Endothelial cell of umbilical vein (primary cell): Measurements from ENCODE around the gene CYB5R2. TPM values are rescaled to one million over a fixed set of nuclear protein-coding genes. Genes with fewer than 3 reads are reported as not detected.

Experiments
- BruUV-seq: library from RNA; stranded (reverse); fragments of 400-500 nt; replicated peaks from 2 replicates; lab custom pipeline; 2021; lab: Mats Ljungman, UMichigan
- CTCF ChIA-PET: fragments of 300-600, 350-600 bp; sonication (Branson Sonifier 250); formaldehyde crosslinking; loops from one replicate; lab custom pipeline; 2021; ENCODE audit warnings: antibody characterized with exemption, inconsistent platforms; lab: Charles Lee
- POLR2A ChIA-PET: fragments of 300-600, 350-600 bp; sonication (Branson Sonifier 250); formaldehyde crosslinking; loops from one replicate; lab custom pipeline; 2021; ENCODE audit warnings: antibody characterized with exemption, inconsistent platforms; lab: Charles Lee
- DNase-seq: peaks from one replicate; pipeline ENCODE4 v3.0.0-alpha.2; 2011; ENCODE audit warnings: low read depth, low spot score
- FAIRE-seq: peaks from 2 replicates; lab custom pipeline; 2011; peaks lifted over from hg19 to GRCh38; lab: Jason Lieb, UNC
- H2AFZ ChIP-seq: 2 replicates; pipeline ENCODE4 v1.6.0; 2012; ENCODE audit warnings: low read depth, low read length, control low read depth, inconsistent platforms
- H3K27ac ChIP-seq: 2 replicates; pipeline ENCODE4 v1.5.1; 2011; ENCODE audit warnings: low read depth, mild to moderate bottlenecking, control low read depth, low read length, moderate library complexity; ENCODE audit not compliant: insufficient read depth
- H3K27me3 ChIP-seq, 2 experiments: 2 replicates each; pipeline versions ENCODE4 v1.6.0 to v1.6.1; 2011; ENCODE audit warnings: low read length in 2 of 2, mixed read lengths in 1 of 2; ENCODE audit not compliant: control insufficient read depth in 2 of 2, insufficient read depth in 2 of 2
- H3K36me3 ChIP-seq, 2 experiments: 2 replicates in 1 of 2; 3 replicates in 1 of 2; pipeline ENCODE4 v1.5.1; 2011; ENCODE audit warnings: low read length in 2 of 2, mild to moderate bottlenecking in 1 of 2, moderate library complexity in 1 of 2; ENCODE audit not compliant: control insufficient read depth in 2 of 2, insufficient read depth in 2 of 2; ENCODE audit errors: extremely low read depth in 1 of 2
- H3K4me1 ChIP-seq: 3 replicates; pipeline ENCODE4 v1.5.1; 2011; ENCODE audit warnings: mild to moderate bottlenecking, low read length; ENCODE audit not compliant: control insufficient read depth, insufficient read depth; ENCODE audit errors: extremely low read depth
- H3K4me2 ChIP-seq: 2 replicates; pipeline ENCODE4 v1.6.1; 2011; ENCODE audit warnings: low read length, control low read depth, mixed read lengths; ENCODE audit not compliant: insufficient read depth
- H3K4me3 ChIP-seq, 3 experiments: fragments of 200-600 bp in 1 of 3; sonication (generic), shearing (Covaris generic) in 1 of 3; replicated peaks in 1 of 3; 2 replicates each; pipeline ENCODE4 v1.5.1; 2011 to 2016; ENCODE audit warnings: control low read depth in 3 of 3, low read length in 3 of 3, mild to moderate bottlenecking in 2 of 3, inconsistent platforms in 1 of 3, low read depth in 1 of 3, moderate library complexity in 1 of 3; ENCODE audit not compliant: insufficient read depth in 1 of 3
- H3K79me2 ChIP-seq: 2 replicates; pipeline ENCODE4 v1.6.0; 2012; ENCODE audit warnings: low read length, inconsistent platforms; ENCODE audit not compliant: control insufficient read depth, insufficient read depth
- H3K9ac ChIP-seq: replicated peaks from 2 replicates; pipeline ENCODE3; 2011; ENCODE audit warnings: low read length, control low read depth; ENCODE audit not compliant: insufficient read depth; ENCODE audit errors: extremely low read depth
- H3K9me1 ChIP-seq: replicated peaks from 3 replicates; pipeline ENCODE4 v1.6.0; 2011; ENCODE audit warnings: mild to moderate bottlenecking, low read length; ENCODE audit not compliant: control insufficient read depth, insufficient read depth; ENCODE audit errors: extremely low read depth
- H3K9me3 ChIP-seq: replicated peaks from 2 replicates; pipeline ENCODE4 v1.5.1; 2012; ENCODE audit warnings: low read length, inconsistent platforms; ENCODE audit not compliant: control insufficient read depth, insufficient read depth
- H4K20me1 ChIP-seq: replicated peaks from 2 replicates; pipeline ENCODE3; 2011; ENCODE audit warnings: mild to moderate bottlenecking, low read length; ENCODE audit not compliant: control insufficient read depth, insufficient read depth; ENCODE audit errors: extremely low read depth
- EZH2 ChIP-seq: IDR thresholded peaks from 2 replicates; pipeline ENCODE4 v1.6.1; 2012; ENCODE audit warnings: borderline replicate concordance, low read depth, mild to moderate bottlenecking, moderate library complexity, low read length, inconsistent platforms; ENCODE audit not compliant: severe bottlenecking
- FOS ChIP-seq: IDR thresholded peaks from 2 replicates; pipeline ENCODE4 v1.6.1; 2011; ENCODE audit warnings: mild to moderate bottlenecking, low read length, moderate library complexity, borderline replicate concordance; ENCODE audit not compliant: insufficient read depth
- GATA2 ChIP-seq: IDR thresholded peaks from 2 replicates; pipeline ENCODE4 v1.7.0; 2011; ENCODE audit warnings: low read depth, mild to moderate bottlenecking, moderate library complexity, mixed read lengths, low read length; ENCODE audit not compliant: insufficient read length, insufficient read depth
- JUN ChIP-seq: IDR thresholded peaks from 2 replicates; pipeline ENCODE4 v1.6.1; 2011; ENCODE audit warnings: borderline replicate concordance, low read depth; ENCODE audit not compliant: insufficient read length, insufficient read depth
- MYC ChIP-seq: IDR thresholded peaks from one replicate; pipeline ENCODE4 v1.6.1; 2011; ENCODE audit warnings: mild to moderate bottlenecking, low read depth, low read length
- POLR2A ChIP-seq: IDR thresholded peaks from 2 replicates; pipeline ENCODE4 v1.6.1; 2012; ENCODE audit warnings: low read depth, mild to moderate bottlenecking, control low read depth, low read length
- POLR2AphosphoS5 ChIP-seq: IDR thresholded peaks from 2 replicates; pipeline ENCODE4 v1.6.1; 2012; ENCODE audit warnings: low read depth, mild to moderate bottlenecking, control low read depth, low read length, moderate library complexity; ENCODE audit not compliant: insufficient read depth
- dilution Hi-C: fragments of 300-500 bp; cut with MboI; formaldehyde crosslinking; loops from one replicate; pipeline ENCODE4 v1.15.0; 2019; ENCODE audit warnings: low sequenced_read_pairs; ENCODE audit not compliant: extremely low pct_ligation_motif_present
- intact Hi-C: fragments of 100-400 bp; cut with micrococcal nuclease; formaldehyde crosslinking; loops from one replicate; pipeline ENCODE4 v1.10.0; 2022
- polyA plus RNA-seq, 4 experiments: library from polyadenylated mRNA; depleted of rRNA in 3 of 4; stranded (reverse) in 3 of 4; unstranded in 1 of 4; fragments of >200 nt; gene quantifications; 2 replicates each; pipeline versions ENCODE4 v1.2.1 to v1.2.3, GENCODE V29; 2011 to 2012; ENCODE audit warnings: missing spikeins in 1 of 4
- total RNA-seq: library from RNA; stranded (reverse); gene quantifications from 2 replicates; pipeline ENCODE4 v1.2.3, GENCODE V29; 2021
- TF ChIP-seq, protein P1 (sequence below), 2 donors: IDR thresholded peaks; 1 replicate in 1 of 2; 2 replicates in 1 of 2; pipeline ENCODE4 v1.5.1; 2011; ENCODE audit warnings: low read length in 2 of 2, mild to moderate bottlenecking in 2 of 2, moderate library complexity in 2 of 2, control low read depth in 1 of 2, inconsistent platforms in 1 of 2, low read depth in 1 of 2; ENCODE audit not compliant: insufficient read depth in 1 of 2; ENCODE audit errors: extremely low read depth in 1 of 2
- TF ChIP-seq, protein P2 (sequence below): IDR thresholded peaks from 2 replicates; pipeline ENCODE4 v1.6.1; 2011; ENCODE audit not compliant: insufficient read depth, insufficient read length

CYB5R2 gene
- total and polyA plus RNA-seq, 2 donors (not counting 3 experiments of a cell fraction or from before 2014, with no cell fraction given) = 4.8 to 5.0 TPM

- dilution Hi-C loops = no loop called here
Observed at GRCh38 chr11:7643314-7643713, 30.0 kb downstream of the CYB5R2 start.

More at GRCh38 chr11:7643314-7643713, 30.0 kb downstream of the CYB5R2 start:
- Histone ChIP-seq H3K79me2 (no peaks in the 10 kb centered on the region), H3K4me2 (no peak overlapping the region), H2AFZ (no peak overlapping the region), H3K9me1 (no peaks in the 10 kb centered on the region), H3K9me3 (no peaks in the 10 kb centered on the region), H3K27me3 (no peaks in the 10 kb centered on the region), H3K4me3 (no peak overlapping the region), H3K36me3 (no peaks in the 10 kb centered on the region), H4K20me1 (no peaks in the 10 kb centered on the region), H3K9ac (no peak overlapping the region), H3K4me1 (no peaks in the 10 kb centered on the region), H3K27ac (no peak overlapping the region)
- TF ChIP-seq FOS (no peak), MYC (no peak), EZH2 (no peak), POLR2A (no peak), POLR2AphosphoS5 (no peak), GATA2 (no peak), JUN (no peak)
- TF ChIP-seq, protein P1, sequence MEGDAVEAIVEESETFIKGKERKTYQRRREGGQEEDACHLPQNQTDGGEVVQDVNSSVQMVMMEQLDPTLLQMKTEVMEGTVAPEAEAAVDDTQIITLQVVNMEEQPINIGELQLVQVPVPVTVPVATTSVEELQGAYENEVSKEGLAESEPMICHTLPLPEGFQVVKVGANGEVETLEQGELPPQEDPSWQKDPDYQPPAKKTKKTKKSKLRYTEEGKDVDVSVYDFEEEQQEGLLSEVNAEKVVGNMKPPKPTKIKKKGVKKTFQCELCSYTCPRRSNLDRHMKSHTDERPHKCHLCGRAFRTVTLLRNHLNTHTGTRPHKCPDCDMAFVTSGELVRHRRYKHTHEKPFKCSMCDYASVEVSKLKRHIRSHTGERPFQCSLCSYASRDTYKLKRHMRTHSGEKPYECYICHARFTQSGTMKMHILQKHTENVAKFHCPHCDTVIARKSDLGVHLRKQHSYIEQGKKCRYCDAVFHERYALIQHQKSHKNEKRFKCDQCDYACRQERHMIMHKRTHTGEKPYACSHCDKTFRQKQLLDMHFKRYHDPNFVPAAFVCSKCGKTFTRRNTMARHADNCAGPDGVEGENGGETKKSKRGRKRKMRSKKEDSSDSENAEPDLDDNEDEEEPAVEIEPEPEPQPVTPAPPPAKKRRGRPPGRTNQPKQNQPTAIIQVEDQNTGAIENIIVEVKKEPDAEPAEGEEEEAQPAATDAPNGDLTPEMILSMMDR (IDR thresholded peaks at IDR 0.05; ENCODE audit: extremely low read depth in 1 of 2, insufficient read depth in 1 of 2, low read depth in 1 of 2, low read length in 2 of 2) = no peak
- TF ChIP-seq, protein P2, sequence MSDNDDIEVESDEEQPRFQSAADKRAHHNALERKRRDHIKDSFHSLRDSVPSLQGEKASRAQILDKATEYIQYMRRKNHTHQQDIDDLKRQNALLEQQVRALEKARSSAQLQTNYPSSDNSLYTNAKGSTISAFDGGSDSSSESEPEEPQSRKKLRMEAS = no peak
- FAIRE-seq = no peak
- intact Hi-C loops = no loop called here
- BruUV-seq = no TSS peak
- ChIA-PET CTCF (interaction anchor here (1.3 to 3.9 kb wide), 4 partner anchors 9 to 72 kb away, joined by 4 to 34 read pairs (median 10); no protein-coding TSS in a partner anchor), POLR2A (no interaction called here)
- DNase-seq = no peak
